Stimulated activated CD8-positive, alpha-beta memory T cell treated with anti-CD3 and anti-CD28 coated beads, Interleukin-7, amount 100 ng/mL, for 1 hour (primary cell): ENCODE data around the gene ZCRB1.
"Not testable (repeated sequence)": the region's sequence is repeated elsewhere in the genome, so short reads cannot be mapped to it uniquely, and the experiment has no call there.

ENCODE experiments used
- DNase-seq, 2 donors: peaks; one replicate each; pipeline ENCODE4 v3.0.0-alpha.2; 2020; ENCODE audit warnings: low read depth in 2 of 2

Gene ZCRB1, protein sequence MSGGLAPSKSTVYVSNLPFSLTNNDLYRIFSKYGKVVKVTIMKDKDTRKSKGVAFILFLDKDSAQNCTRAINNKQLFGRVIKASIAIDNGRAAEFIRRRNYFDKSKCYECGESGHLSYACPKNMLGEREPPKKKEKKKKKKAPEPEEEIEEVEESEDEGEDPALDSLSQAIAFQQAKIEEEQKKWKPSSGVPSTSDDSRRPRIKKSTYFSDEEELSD

DNA sequence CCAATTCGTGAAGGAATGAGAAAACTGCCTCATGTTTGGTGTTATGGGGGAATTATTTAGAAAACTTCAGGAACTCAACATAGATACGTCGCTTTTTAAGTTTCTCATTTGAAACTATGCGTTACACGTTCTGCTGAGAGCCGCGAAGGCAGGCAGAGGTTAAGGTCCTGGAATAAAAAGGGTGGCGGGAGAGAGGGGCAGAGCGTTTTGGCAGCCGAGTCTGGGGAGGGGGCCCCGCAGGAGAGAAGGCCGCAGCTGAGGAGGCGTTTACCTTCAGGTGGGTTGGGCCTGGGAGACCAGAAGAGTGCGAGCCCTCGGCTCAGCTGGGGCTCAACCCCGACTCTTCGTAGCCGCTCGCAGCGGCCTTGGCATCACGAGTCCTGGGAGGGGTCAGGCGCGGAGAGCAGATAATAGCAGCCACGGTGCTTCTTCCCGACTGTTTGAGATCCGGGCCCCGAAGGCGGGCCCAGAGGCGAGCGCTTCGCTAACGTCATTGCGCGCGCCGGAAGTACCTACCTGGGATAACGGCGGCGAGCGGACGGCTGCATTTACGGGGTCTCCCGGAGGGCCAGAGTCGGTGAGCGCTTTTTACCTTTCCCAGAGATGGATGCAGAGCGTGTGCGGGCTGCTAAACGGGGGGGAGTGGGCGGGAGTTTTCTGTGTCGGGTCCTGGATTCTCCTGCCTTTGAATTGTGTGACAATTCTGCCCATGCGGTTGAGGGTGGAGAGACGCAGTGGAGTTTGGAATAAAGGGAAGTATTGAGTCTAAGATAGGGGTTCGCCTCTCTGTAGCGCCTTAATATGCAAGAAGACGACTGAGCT is at the start of gene ZCRB1, which contains the start of gene PPHLN1:
ZCRB1 (minus strand) TSS at position 442 of the 822 bp plus-strand sequence. CDS start 1,992 bp downstream, outside the sequence.
PPHLN1 (plus strand) TSS at position 515 of the 822 bp plus-strand sequence. CDS start 9,736 bp downstream, outside the sequence.
- peak; percentile 51 to 62 for DNase-seq

DNA sequence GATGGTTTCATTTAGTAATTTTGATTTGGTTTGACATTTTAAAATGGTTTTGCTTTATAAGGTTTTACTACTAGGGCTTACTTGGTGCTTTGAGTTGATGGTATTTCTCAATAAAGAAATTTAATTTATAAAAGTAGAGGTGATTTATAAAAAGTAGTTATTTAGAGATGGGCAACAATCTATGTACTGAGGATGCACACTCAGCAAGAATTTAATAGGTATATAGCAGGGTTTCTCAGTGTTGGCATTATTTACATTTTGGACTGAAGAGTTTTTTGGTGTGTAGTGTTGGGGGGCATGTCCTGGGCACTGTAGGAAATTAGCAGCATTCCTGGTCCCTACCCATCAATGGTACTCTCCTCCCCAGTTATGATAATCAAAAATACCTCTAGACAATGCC is 47.8 kb upstream of the ZCRB1 start:
- DNase-seq = no peak

DNA sequence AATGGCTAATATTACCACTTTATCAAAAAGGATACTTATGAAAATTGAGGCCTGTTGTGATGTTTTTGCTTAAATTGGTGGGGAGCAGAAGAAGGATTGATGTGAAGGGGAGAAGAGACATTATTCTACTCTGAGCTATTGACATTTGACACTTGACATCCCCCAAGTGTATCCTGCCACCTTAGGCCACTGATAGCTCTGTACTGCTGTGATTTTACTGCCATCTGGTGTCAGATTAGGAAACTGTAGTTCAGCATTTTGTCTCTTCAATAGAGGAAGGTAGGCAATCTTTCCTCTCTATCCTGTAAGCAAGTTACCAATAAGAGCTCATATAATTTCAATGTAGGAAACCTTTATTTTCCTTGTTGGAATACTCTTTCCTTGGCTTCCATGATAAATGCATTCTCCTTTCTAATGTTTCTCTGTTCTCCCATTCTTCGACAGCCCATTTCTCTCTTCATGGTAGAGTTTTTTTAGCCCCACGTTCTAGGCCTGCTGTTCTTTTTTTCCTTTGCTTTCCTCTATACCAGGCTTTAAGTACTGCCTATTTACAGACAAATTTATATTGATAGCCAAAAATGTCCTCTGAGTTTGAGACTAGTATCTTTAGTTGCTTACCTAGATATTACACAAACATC is 46.4 kb upstream of the ZCRB1 start:
- DNase-seq = no peak

DNA sequence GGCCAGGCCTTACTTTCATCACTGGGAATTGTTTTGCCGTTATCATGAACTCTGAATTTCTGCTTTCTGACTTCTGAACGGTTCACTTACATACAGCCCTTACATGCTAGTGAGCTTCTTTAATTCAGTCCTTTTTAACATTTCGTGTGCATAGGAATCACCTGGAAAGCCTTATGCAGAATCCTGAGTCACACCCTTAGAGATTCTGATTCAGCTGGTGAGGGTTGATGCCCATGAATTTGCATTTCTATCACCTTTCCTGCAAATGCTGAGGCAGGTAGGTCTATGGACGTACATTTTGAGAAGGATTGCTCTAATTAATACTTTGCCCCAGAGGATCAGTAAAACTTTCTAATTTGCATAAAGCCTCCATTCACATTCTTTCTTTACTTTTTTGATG is 44.1 kb upstream of the ZCRB1 start:
- no peak for DNase-seq

DNA sequence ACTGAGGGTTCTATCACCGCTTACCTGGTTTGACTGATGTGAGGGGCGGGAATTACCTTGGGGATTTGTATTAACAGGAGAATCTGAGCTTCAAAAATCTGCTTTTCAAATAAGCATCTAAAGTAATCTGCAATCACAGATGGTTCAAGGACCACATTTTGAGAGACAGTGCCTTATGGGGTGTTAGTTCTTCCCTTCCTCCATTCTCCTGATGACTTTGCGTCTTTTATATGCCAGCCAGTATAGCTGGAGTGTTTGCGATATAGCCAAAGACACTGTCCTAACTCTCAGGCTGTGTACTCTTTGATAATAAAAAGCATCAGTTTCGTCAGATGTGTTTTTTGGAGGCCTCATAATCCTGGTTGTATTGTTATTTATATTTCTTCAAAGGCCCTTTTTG is 39.6 kb upstream of the ZCRB1 start:
- DNase-seq = no peak

DNA sequence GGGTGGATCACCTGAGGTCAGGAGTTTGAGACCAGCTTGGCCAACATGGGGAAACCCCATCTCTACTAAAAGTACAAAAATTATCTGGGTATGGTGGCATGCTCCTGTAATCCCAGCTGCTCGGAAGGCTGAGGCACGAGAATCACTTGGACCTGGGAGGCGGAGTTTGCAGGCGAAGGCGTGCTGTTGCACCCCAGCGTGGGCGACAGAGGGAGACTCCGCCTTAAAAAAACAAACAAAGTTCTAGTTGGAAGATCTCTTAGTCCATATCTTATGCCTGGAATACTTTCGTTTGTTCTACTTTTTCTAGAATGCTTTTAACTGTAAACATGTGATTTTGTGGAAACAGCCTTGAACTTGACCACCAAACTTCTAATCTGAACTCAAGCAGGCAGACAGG is 38.8 kb upstream of the ZCRB1 start:
- no peak for DNase-seq

DNA sequence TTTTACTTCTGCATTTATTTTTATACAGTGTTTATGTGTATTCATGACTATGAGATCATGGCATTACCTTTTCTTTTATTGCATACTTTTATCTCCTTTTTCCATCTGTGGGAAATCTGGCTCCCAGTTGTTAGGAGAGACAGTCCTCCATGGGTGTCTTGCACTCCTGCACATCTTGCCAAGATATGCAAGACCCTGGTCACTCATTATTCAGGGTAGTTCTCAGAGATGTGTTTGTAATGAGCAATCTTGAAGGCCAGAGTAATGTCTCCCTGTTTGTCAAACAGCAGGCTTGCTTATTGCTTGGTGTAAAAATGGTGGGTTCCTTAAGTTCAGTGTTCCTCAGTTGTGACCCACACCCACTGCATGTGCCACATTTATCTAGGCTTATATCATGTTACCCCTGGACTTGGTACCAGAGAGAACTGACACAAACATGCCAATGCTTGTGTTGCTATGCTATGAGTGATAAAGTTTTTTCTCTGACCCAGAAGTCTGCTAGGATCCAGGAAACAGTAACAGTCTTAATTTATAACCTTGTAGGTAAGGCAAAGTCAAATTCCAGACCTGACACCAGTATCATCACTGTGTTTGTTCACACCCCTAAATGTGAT is 36.9 kb upstream of the ZCRB1 start:
- DNase-seq = no peak

DNA sequence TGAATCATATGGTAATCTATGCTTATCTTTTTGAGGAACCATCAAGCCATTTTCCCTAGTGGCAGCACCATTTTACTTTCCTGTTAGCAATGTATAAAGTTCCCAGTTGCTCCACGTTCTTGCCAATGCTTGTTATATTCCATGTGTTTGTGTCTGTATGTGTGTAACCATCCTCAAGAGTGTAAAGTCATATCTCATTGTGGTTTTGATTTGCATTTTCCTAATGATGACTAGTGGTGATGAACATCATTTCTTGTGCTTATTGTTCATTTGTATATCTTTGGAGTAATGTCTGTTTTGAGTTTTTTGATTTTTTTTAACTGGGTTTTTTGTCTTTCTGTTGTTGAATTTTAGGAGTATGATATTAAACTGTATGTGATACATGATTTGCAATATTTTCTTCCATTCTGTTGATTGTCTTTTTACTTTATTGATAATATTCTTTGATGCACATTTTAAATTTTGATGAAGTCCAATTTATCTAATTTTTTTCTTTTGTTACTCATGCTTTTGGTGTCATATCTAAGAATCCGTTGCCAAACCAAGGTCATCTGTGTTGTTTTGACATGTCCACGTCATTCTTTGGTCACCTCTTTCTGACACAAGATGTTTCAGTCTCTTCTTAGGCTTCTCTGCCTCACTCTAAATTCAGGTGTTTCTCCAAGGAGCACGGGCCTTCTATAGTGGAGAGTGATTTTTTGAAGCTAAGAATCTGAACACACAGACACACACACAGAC is 36.2 kb upstream of the ZCRB1 start:
- no peak for DNase-seq

DNA sequence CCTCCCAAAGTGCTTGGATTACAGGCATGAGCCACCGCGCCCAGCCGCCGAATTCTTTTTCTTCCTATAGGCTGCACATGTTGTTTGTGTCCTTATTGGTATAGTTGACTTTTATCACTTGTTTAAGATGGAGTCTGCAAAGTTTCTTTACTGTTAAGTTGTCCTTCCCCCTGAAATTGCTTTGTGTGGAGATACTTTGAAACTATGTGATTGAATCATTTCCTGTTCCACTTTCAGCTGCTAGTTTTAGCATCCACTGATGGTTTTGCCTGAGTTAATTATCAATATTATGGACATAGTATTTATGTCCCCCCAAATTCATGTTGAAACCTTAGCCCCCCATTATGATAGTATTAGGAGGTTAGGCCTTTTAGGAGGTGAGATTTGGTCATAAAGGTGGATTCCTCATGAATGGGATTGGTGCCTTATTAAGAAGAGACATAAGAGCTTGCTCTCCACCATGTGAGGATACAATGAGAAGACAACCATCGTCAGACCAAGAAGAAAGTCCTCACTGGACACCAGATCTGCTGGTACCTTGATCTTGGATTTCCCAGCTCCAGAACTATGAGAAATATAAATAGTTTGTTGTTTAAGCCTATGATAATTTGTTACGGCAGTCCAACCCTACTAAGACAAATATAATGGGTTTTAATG is 35.0 kb upstream of the ZCRB1 start:
- no peak for DNase-seq

DNA sequence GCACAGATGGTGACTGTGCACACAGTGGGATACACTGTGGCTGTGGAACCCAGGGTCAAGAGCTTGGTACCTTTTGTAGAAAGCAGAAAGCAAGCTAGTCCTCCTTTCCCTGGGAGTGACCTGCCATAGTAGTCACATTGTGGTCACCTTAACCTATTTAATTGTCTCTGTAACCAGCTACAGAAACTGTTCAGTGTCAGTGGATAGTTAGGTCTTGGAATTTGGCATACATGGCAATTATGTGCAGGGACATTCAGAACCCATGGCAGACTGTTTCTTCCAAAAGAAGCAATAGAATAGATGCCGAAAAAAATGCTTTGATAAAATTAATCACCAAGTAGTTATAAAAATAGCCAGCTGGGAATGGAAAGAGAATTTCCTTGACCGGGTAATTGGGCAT is 30.4 kb upstream of the ZCRB1 start:
- DNase-seq = no peak

DNA sequence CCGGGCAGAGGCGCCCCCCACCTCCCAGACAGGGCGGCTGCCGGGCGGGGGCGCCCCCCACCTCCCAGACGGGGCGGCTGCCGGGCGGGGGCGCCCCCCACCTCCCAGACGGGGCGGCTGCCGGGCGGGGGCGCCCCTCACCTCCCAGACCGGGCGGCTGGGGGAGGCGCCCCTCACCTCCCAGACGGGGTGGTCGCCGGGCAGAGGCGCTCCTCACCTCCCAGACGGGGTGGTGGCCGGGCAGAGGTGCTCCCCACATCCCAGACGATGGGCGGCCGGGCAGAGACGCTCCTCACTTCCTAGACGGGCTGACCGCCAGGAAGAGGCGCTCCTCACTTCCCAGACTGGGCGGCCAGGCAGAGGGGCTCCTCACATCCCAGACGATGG is 24.1 kb upstream of the ZCRB1 start:
- not testable (repeated sequence) for DNase-seq

DNA sequence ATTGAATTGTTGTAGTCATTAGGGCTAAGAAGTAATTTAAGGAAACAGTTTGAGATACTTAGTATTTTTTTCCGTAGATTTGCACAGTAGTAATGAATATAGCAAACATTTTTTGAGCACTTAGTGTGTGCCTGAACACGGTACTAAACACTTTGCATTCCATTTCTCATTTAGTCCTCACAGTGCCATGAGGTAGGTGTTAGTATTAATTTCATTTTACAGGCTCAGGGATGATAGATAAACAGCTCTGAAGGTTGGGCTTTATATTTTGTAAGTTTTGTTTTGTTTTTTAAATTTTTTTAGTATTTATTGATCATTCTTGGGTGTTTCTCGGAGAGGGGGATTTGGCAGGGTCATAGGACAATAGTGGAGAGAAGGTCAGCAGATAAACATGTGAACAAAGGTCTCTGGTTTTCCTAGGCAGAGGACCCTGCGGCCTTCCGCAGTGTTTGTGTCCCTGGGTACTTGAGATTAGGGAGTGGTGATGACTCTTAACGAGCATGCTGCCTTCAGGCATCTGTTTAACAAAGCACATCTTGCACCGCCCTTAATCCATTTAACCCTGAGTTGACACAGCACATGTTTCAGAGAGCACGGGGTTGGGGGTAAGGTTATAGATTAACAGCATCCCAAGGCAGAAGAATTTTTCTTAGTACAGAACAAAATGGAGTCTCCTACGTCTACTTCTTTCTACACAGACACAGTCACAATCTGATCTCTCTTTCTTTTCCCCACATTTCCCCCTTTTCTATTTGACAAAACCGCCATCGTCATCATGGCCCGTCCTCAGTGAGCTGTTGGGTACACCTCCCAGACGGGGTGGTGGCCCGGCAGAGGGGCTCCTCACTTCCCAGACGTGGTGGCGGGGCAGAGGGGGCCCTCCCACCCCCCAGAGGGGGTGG is 23.5 kb upstream of the ZCRB1 start:
- DNase-seq = not testable (repeated sequence)

DNA sequence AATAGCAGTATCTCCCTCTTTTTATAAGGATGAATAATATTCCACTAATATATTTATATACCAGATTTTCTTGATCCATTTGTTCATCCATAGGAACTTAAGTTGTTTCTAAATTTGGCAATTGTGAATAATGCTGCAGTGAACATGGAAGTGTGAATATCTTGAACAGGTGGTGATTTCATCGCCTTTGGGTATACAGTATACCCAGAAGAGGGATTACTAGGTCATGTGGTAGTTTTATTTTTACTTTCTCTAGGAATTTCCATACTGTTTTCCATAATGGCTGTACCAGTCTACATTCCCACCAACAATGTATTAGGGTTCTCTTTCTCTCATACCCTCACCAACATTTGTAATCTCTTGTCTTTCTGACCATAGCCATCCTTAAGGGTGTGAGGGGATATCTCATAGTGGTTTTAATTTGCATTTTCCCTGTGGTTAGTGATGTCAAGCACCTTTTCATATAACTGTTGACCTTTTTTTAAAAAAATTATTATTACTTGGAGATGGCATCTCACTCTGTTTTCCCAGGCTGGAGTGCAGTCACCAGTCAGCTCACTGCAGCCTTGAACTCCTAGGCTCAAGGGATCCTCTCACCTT is 20.6 kb upstream of the ZCRB1 start:
- DNase-seq = no peak

DNA sequence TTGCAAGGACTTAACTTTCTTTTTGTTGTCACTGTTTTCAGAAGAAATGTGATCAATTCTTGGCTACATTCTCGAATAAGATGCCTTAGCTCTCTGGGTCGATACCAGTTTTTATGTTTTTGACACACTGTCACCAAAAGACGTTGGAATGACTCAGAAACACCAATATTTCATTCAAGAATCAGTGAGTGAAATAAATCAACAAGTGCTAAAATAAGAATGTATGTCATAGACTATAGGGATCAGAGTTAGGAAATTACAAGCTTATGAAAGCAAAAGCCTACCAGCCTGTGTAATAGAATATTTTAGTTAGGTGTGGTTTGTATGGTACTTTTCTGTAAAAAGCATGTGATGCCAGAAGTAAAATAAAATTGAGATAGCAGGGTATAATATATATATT is 17.8 kb upstream of the ZCRB1 start:
- DNase-seq = no peak

DNA sequence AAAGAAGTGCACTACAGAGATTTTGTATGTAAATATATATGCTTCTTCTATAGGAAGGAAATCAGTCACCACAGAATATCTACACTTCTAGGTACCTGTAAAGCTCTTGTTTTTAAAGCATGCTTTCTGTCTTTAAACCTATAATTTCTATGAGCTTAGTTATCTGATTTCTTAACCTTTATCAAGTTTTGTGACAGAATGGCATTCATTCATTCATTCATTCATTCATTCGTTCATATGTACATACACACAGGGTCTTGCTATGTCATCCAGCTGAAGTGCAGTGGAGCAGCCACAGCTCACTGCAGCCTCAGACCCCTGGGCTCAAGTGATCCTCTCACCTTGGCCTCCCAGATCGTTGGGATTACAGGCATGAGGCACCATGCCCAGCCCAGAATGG is 16.1 kb upstream of the ZCRB1 start:
- DNase-seq = no peak

DNA sequence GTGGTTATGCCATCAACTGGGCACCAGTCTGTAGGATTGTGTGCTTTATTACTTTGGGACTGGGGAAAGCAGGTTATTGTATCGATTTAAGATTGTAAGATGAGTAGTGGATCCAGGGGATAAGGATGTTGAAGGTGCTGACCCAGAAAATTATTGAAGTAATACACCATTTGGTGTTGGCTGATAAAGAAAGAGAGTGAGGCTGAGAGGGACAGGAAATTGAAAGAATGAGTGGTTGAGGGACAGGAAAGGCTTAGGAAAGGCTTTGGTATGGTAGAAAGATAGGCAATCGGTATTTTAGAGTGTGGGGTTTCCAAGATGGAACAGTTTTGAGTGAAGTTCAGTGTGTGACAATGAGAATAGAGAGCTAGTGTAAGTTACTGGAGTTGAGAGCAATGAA is 12.4 kb upstream of the ZCRB1 start:
- DNase-seq = no peak

DNA sequence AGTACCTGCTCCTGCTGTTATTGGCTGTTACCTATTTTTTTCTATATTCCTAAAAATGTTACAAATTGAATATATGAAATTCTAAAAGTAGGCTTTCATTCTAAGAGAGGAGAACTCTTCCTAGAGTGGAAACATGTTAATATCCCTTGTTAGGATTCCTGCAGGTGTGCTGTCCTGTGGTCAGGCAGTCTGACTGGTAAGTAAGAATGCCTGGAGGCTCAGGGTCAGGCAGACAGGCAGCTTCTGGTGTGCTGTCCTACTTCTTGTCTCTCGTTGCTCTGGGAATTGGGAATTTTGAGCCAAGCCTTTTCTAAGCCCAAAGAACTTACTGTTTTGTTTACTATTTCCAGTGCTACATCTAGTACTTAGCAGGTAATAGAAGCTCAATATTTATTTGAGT is 10.4 kb upstream of the ZCRB1 start:
- no peak for DNase-seq

DNA sequence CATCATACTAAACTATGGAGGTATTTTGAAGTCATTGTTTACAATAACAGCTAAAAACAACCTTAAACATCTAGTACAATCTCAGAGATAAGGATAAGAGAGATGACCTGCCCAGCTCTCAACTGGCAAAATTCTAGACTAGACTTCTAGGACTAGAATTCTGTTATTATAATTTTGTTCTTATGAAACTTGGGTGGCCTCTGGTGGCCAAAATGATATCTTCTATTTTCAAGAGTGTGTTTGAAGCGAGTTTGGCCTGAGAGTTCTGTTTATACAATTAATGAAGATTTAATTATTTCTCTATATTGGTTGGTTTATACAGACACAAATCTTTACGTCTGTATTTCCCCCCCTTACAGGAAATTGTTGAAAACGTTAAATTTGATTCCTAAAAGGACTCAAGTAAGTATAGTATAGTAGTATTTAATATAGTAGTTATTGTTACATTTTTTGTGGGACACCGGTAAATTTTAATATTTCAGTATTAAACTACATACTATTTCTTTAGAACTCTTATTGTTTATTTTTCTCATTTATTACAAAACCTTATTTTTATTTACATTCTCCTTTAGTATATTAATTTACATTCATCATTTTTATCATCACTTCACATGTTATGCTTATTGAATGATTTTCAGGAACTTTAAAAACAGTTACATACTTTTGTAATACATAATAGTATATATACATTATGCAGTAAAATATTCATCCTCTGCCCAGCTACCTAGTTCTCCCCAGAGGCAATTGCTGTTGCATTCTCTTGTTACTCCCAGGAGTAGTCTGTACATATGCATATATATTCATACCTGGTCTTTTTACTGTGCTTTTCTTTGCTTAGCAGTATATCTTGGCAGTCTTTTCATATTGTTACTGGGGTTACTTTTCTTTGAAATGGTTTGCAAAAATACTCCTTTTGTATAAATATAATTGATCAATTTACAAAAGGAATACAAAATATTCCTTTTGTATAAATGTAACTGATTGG is 6.7 kb upstream of the ZCRB1 start:
- DNase-seq = no peak
